Fibroblast of skin of right biceps (primary cell): ENCODE results near the gene HECW1.
"Not testable (repeated sequence)": the region's sequence is repeated elsewhere in the genome, so short reads cannot be mapped to it uniquely, and the experiment has no call there.

ENCODE experiments used
- DNase-seq: peaks from one replicate; pipeline ENCODE4 v3.0.0-alpha.2; 2013

The HECW1 gene

DNA sequence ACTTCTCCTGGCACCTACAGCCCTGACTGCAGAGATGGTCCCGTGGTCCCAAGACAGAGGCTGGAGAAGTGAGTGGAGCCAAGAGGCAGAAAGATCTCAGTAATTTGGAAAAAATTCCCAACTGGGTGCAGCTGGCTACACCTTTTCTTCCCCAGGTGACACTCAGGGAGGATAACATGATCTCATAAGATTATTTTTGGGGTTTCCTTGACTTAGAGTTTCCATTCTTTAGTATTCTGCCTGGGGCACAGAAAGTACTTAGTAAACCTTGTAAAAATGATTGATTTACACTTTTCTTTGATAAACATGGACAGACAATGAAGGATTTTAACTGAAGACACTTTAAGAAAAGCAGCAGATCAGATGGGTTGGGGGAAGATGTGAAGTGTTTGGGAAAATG is 38.6 kb downstream of the HECW1 start:
- no peak for DNase-seq

DNA sequence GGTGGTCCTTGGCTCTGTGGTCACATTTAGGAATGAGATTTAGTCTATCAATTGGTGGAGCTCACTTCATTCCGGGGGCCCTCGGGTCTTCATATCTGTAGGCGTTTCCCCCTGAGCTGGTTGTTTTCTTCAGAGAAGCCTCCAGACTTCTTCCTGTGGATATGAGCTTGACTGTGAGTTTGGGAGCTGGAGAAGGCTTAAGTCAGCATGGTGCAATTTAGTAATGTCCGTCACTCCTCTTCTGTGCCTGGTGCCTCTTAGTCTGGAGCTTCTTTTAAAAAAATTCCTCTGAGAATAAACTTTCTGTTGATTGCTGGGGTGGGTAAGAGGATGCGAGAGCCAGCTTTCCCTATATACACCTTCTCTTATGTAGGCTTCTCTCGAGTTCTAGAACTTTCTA is 40.2 kb downstream of the HECW1 start:
- no peak for DNase-seq

DNA sequence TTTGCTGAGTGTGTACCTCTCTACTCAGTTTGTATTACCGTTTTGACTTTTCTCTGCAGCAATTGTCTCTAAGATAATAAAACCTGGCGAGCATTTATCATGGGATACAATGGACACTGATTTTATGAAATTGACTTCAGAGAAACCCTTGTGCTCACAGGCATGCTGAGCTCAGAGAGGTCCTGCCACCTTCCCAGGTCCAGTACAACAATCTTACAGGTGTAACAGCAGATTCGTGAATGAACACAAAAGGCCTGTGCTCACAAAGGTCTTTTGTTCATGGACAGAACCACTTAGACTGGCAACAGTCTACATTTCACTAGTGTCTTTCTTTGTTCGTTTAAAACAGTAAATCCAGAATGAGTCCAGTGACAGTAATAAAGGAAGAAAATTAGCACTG is 43.2 kb downstream of the HECW1 start:
- no peak for DNase-seq

DNA sequence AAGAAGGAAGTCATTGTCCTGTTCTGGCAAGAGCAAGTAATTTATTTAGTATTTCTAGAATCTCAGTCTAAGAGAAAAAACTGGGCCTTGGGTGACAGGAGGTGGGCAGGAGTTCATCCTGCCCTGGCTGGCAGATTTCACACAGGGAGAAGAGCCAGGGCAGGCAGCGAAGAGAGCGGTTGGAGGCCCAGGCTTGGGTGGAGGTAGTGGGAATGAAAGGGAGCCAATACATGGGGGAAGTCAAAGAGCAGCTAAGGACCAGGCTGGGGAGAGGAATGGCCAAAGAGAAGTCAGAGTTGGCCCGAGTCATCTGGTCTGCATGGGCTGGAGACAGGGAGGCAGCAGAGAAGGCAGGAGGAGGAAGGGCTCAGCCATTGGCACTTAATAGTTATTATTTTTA is 51.4 kb downstream of the HECW1 start:
- DNase-seq, result no peak

DNA sequence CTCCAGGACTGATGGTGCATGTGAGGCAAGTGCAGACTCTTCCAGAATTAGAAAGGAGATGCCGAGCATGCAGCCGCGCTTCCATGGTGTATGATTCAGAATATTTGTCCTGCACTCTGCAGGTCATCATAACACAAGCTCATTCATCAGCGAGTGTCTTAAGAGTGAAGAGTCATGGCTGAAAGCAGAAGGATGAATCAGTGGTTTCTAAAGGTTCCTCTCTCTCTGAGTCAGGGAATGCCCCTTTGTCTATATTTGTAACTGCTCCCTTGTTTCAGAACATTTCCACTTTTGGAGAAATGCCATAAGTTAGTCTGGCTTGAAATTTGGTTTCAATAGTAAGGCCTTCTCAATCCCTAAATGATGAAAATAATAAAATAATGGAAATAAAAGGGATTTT is 52.3 kb downstream of the HECW1 start:
- peak; percentile 98 for DNase-seq

DNA sequence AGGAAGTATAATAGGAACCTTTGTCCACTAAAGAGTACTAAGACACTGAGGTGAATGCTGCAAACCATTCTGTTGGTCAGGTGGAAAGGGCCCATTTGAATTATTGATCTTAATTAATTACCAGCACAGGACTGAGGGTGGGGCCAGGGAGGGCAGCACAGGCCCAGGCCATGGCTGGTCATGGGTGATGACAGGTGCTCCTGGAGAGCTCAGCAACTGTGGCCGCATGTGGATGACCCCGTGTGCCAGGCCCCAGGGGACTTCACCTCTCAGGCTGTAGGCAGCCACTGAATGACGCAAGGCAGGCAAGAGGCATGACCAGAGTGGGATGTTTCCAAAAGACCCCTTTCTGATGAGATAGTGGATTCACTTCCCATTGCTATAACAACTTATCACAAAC is 54.2 kb downstream of the HECW1 start:
- no peak for DNase-seq

DNA sequence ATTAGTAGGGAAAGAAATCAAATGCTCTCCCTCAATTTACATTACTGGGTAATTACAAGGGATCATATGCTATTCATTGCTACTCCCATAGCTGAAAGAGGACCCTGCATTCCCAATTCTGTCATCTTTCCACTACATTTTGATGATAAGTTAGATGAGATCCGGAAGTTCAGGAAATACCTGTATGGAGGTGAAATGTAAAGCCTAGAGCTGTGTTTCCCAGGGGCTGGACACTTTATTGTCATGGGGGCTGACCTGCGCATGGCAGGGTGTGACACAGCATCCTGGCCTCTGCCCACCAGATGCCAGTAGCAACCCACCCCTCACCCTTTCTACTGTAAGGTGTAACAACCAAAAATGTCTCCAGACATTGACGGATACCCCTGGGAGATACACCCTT is 56.6 kb downstream of the HECW1 start:
- no peak for DNase-seq

DNA sequence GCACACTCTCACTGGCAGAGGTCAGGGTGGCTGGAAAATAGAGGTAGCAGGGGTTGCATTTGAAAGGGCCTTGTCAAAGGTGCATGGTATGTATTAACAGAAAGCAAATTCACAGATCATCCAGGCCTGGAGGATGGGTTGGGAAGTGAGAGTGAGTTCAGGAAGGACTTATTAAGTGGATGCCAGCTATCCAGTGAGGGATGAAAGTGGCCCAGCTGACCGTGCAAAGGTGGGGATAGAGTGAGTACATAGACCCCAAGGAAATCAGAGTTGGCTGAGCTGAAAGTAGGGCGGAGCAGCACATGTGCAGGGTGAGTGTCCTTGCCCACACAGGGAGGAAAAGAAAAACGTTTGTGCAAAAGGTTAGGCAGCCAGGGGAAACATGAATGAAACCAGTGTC is 58.1 kb downstream of the HECW1 start:
- no peak for DNase-seq

DNA sequence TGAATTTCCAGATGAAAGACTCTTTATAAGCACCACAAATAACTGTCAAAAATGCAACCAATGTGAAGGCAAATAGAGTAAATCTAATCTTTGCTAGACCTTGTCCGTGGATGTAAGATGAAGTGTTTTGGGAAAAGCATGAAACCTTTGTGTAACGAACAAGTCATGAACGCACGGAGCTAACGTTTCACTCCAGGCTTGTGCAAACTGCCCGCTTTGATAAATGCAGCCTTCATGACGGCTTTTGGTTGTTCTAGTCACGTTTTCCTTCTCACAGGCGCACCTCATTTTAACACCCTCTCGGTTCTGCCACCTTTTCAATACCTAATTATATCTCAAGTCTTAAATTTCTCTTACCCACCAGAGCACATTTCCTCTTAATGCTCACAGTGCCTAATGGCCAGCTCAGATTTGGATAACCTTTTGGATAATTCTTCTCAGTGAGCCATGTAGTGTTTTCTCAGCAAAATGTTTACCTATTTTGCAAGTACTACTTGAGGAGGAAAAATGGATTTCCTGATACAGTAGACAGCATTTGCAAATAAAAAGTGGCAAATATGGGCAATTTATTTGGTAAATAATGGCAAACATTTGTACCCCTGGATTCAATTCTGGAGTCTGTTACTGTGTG is 63.2 kb downstream of the HECW1 start:
- DNase-seq, result no peak

DNA sequence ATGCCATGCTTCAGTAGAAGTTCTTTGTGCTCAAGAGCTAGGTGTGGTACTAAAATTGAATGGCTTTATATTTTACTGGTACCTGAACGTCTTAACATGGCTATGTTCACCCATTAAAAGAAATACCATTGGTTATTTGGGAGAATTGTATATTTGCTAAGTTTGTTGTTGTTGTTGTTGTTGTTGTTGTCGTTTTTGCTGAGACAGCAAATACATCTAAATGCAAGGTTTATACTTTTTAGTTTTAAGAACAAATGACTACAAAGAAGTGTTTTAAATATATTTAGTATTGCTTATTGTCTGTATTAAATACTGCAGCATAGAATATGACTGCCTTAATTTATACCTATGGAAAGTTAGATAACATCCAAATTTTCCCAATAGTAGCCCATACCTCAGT is 66.9 kb downstream of the HECW1 start:
- no peak for DNase-seq

DNA sequence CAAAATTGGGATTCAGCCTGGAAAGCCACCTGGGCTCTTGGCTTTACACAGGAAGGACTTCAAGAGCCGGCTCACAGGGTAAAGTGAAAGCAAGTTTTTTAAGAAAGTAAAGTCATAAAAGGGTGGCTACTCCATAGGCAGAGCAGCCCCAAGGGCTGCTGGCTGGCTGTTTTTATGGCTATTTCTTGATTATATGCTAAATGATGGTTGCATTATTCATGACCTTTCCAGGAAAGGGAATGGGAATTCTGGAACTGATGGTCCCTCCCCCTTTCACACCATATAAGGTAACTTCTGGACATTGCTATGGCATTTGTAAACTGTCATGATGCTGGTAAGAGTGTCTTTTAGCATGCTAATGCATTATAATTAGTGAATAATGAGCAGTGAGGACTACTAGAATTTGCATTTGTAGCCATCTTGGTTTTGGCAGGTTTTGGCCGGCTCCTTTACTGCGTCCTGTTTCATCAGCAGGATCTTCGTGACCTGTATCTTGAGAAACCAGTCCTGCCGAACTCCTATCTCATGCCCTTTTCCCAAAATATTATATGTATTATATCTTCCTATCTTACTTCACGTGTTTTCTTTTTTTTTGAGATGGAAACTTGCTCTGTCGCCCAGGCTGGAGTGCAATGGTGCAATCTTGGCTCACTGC is 80.5 kb downstream of the HECW1 start:
- no peak for DNase-seq

DNA sequence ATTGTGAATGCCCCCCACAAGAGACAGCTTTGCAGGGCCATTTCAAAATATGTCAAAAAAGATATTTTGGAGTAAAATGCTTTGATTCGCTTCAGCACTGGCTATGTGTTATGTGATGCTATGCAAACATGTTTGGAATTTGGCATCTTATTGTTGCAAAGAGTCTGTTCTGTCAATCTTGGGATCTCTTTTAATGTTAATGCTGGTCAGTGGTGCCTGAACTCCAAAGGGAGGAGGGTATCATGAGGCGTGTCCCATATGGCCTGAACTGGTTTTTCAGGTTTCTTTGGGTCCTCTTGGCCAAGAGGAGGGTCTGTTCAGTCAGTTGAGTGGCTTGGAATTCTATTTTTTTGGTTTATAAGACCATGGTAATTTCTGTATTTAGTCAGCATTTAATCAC is 81.4 kb downstream of the HECW1 start:
- no peak for DNase-seq

DNA sequence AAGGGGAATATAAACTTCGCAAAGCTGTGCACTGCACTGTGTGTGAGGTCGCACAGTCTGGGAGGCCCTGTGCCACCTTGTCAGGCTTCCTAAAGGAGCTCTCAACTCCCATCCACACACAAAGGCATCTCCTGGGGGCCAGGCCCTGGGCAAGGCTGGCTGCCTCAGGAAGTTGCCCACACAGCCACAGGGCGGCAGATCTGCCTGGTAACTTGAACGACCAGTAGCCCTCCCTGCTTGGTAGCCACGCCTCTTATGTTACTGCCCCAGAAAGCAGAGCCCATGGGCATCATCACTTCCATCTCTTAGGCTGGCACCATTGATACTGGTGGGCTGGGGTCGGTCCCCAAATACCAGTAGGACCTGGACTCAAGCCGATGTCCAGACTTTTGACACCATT is 82.8 kb downstream of the HECW1 start:
- DNase-seq, result no peak

DNA sequence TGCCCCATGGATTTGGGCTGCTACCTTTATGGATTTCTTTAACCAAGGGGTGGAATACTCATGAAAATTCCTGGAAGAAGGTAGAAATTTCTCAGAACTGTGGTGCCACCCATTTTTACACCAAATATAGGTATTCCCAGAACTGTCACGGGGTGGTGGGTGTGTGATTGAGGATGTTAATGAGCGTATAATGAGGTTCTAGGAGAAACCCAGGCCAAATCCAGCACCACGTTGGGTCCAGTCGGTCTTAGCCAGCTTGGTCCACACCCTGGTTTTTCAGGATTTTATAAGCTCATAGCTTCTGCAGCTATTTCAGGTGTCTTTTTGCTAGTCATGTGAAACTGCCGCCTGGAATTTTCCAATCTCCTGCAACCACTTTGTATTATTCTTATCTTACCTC is 83.3 kb downstream of the HECW1 start:
- DNase-seq, result no peak

DNA sequence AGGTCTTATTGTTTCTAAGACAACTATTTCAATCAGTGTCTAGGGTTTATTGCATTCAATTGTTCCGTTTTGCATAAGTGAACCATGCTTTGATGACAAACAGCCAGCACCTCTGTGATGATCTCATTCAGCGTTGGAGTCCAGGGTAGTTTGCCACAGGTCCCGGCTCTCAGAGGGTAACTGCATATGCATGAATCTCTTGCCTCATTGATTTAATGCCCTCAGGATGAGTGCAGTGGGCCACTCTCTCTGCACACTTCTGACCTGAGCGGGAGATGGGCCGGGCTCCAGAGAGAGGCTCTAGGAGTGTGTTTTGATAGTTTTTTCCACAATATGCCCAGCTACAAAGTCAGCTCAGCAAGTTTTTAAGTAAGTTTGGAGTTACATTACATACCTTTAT is 83.9 kb downstream of the HECW1 start:
- peak; percentile 22 for DNase-seq

DNA sequence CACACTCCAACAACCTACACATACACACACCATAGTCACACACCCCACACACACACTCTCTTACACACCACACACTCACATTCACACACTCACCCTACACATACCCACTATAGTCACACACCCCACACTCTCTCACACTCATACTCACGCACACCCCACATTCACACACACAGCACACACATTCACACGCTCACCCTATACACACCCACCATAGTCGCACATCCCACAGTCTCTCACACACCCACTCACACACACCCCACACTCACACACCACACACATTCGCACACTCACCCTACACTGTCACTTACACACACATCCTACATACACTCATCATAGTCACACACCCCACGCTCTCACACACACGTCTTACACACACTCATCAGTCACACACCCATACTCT is 85.6 kb downstream of the HECW1 start:
- DNase-seq, result no peak

DNA sequence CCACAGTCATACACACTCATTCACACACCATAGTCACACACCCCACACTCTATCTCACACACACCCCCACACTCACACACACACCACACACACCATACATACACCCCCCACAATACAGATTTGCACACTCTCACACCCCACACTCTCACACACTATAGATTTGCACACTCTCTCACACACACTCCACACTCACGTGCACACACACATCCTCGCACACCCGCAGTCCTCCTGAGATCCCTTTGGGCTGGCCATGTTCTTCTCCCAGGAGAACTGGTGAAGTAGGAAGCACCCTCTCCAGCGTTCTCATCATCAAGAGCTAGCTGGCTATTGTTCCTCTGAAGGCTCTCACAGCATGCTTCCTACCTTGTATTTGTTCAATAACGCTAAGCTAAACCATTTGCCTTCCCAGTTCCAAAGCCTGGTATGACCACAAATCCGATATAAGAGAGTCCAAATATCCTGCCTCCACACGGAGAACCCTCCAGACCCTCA is 86.2 kb downstream of the HECW1 start:
- peak; percentile 14 for DNase-seq

DNA sequence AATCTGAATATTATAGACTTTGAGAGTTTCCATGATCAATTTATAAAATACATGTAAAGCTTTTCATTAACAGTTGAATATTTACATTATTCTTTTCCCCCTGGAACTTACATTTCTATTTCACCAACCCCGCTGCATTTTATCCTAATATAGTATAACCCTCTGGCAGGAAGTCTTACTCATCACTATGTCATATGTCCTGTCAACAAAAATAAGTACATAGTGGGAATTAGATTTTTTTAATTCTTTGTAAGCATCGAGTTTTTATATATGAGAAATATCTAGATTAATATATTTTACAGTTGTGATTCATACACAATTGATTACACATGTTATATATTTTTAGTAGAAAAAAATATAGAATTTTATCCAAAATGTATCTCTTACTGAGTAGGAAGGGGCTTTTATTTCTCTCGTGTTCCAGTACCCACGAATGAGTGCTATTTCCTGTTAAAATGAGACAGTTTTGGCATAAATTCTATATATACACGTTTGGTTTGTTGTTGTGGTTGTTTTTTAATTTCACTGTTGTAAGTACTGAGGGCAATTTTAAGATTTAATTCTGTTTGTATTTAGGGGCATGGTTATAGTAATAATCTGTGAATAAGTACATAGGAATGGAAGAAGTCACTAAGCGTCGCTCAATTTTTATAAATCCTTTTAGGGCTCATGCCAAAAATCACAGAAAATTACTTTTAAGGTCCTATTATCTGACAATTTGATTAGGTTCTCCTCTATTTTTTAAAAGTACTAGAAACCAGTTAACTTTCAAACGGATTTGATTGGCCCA is 87.1 kb downstream of the HECW1 start:
- DNase-seq, result peak; percentile 74

DNA sequence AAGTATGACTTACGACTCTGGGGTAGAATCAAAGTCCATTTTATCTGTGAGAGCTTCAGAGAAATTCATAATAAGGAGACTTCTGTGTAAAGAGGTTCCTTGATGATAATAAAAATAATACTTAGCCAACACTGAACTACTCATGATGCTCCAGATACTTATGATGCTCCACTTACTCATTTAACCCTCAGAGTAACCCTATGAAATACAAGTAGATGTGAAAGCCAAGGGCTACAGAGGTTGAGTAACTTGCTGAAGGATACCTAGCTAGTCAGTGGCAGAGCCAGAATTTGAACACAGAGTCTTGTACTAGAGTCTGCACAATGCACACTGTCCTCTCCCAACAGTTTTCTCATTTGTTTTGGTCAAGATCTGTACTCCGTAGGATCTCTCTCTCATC is 89.5 kb downstream of the HECW1 start:
- DNase-seq, result peak; percentile 53

DNA sequence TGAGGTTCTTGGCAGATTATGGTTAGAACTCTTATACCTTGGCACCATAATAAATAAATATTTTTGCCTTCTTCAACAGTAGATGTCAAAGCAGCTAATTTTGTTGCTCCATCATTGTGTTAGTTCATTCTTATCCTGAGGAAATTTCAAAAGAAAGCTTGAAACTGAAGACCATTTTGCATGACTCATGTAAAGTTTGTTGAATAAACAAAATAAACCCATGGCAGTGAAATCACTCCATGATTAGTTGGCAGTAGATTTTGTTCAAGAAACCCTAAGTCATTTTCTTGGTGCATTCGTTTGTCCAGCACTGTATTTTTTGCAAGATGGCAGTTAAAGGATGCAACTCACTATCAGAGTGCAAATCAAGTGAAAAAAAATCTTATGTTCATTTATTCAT is 91.6 kb downstream of the HECW1 start:
- peak; percentile 61 for DNase-seq

DNA sequence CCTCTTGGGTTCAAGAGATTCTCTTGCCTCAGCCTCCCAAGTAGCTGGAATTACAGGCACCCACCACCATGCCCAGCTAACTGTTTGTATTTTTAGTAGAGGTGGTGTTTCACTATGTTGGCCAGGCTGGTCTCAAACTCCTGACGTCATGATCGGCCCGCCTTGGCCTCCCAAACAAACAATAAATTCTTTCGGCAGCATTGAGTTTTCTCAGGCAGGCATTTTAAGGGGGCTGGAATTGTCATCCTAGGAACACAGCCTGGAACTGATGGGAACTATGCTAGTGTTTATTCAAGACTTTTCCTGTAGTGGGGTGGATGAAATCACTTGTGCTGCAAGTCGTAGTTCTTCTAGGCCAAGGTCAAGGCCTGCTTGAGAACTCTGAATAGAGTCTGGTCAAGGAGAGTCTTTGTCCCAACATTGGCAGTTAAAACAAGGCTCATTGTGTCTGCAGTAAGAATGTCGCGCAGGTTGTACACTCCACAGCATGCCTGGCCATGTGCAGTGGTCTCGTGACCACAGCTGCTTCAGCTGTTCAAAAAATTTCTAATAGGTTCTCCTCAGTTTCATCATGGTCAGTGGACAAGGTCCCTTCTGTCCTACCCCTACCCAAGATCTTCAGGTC is 92.8 kb downstream of the HECW1 start:
- no peak for DNase-seq

DNA sequence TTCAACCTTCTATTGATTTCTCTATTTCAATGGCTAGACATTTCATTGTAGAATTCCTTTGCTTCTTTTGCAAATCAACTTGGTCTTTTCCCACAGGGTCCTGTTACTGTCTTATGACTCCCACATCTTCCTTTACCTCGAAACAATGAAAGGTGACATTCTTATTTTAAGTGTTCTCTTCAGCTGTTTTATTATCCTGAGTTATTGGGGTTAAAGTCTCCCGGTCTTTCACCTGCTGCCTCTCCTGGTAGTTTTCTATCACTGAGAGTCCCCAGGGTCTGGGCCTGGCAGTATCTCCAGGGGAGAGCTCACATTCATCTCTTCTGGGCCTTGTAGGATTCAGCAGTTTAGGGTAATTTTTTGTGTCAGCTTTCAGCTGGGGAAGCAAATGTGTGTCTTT is 95.8 kb downstream of the HECW1 start:
- no peak for DNase-seq

DNA sequence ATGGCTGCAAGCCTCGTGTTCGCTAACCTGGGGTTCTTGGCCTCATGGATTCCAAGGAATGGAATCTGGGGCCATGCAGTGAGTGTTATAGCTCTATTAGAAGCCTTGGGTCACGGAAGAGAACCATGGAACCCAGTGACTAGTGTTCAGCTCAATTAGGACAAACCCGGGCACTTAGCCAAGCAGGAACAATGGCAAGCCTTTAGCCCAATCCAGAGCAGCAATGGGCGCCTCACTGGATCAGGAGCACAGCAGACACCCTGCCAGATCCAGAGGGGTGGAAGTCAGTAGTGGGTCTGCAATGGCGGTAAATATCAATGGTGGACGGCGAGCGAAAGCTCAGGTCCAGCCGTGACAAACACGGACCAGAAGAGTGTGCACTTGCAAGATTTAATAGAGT is 98.1 kb downstream of the HECW1 start:
- not testable (repeated sequence) for DNase-seq

DNA sequence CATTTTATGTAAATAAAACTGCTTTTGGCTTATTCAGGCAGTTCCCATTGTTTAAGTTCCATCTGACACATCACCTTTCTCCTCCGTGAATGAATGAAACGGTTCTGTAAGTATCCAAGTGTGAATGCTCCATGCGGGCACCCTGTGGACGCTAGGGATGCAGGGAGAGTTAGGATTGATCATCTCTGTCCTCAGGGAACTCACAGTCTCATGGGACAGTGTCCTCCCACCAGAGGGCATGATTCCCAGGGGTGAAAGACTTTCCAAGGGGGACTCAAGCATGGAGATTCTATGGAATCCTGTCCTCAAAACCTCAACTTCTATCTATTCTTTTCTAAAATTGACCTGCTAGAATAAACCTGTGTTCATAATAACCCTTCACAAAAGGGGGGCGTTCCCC is 98.8 kb downstream of the HECW1 start:
- DNase-seq, result no peak
